ENCODE data around the gene CDH4. TPM values are rescaled to one million over a fixed set of nuclear protein-coding genes. Genes with fewer than 3 reads are reported as not detected.

The CDH4 gene
- total RNA-seq, 6 experiments from 2014 or later = 5.8 to 12.8 (median 10.9) TPM

GRCh38 chr20:61784801-61785566 lies 532.9 kb downstream of the CDH4 start:
- H3K27ac Mint-ChIP-seq = no peak overlapping the region
- H3K9me3 Mint-ChIP-seq = peaks cover 26% of the 10 kb centered on the region
- H3K4me3 Mint-ChIP-seq = no peak overlapping the region
- TF ChIP-seq CTCF (IDR thresholded peaks at IDR 0.05) = no peak
- no peak for DNase-seq
- no peaks in the 10 kb centered on the region for H3K4me1 Mint-ChIP-seq (ENCODE audit: low read depth)
- H3K36me3 Mint-ChIP-seq (ENCODE audit: low read depth) = no peaks in the 10 kb centered on the region; the same call in 1 of the 2 replicates
- H3K27me3 Mint-ChIP-seq (ENCODE audit: insufficient read depth) = peaks cover 18% of the 10 kb centered on the region

GRCh38 chr20:61785567-61785816 lies 533.4 kb downstream of the CDH4 start:
- Mint-ChIP-seq H3K27me3 (ENCODE audit: insufficient read depth) (peaks cover 19% of the 10 kb centered on the region), H3K9me3 (peaks cover 31% of the 10 kb centered on the region), H3K4me3 (no peak overlapping the region), H3K36me3 (ENCODE audit: low read depth) (peaks cover 4% of the 10 kb centered on the region), H3K4me1 (ENCODE audit: low read depth) (no peaks in the 10 kb centered on the region), H3K27ac (no peak overlapping the region)
- no peak for DNase-seq
- TF ChIP-seq CTCF (IDR thresholded peaks at IDR 0.05) = no peak

- no peak for DNase-seq
- Mint-ChIP-seq H3K9me3 (peaks cover 31% of the 10 kb centered on the region), H3K36me3 (ENCODE audit: low read depth) (peaks cover 7% of the 10 kb centered on the region), H3K27me3 (ENCODE audit: insufficient read depth) (peaks cover 18% of the 10 kb centered on the region), H3K4me3 (no peak overlapping the region), H3K27ac (no peak overlapping the region), H3K4me1 (ENCODE audit: low read depth) (no peaks in the 10 kb centered on the region)
- no peak for TF ChIP-seq CTCF (IDR thresholded peaks at IDR 0.05)
Measured at GRCh38 chr20:61786230-61786629, 534.2 kb downstream of the CDH4 start.

GRCh38 chr20:61788343-61788742 lies 536.3 kb downstream of the CDH4 start:
- no peaks in the 10 kb centered on the region for H3K4me1 Mint-ChIP-seq (ENCODE audit: low read depth)
- no peak overlapping the region for H3K27ac Mint-ChIP-seq
- no peak overlapping the region for H3K4me3 Mint-ChIP-seq
- TF ChIP-seq CTCF (IDR thresholded peaks at IDR 0.05) = no peak
- peaks cover 7% of the 10 kb centered on the region; the same call in 1 of the 2 replicates for H3K36me3 Mint-ChIP-seq (ENCODE audit: low read depth)
- DNase-seq = no peak
- peaks cover 19% of the 10 kb centered on the region for H3K27me3 Mint-ChIP-seq (ENCODE audit: insufficient read depth)
- peaks cover 28% of the 10 kb centered on the region for H3K9me3 Mint-ChIP-seq

- Mint-ChIP-seq H3K4me1 (ENCODE audit: low read depth) (no peaks in the 10 kb centered on the region), H3K4me3 (no peak overlapping the region), H3K27ac (no peak overlapping the region), H3K27me3 (ENCODE audit: insufficient read depth) (peaks cover 19% of the 10 kb centered on the region), H3K36me3 (ENCODE audit: low read depth) (peaks cover 7% of the 10 kb centered on the region; the same call in 1 of the 2 replicates), H3K9me3 (peaks cover 28% of the 10 kb centered on the region)
- no peak for TF ChIP-seq CTCF (IDR thresholded peaks at IDR 0.05)
- no peak for DNase-seq
Measured at GRCh38 chr20:61789329-61789728, 537.3 kb downstream of the CDH4 start.
